ENCODE measurements around the gene BCAS2.

BCAS2 gene

GRCh38 chr1:114554577-114554976 is 26.8 kb downstream of the BCAS2 start:
- DNase-seq: no peak

- peak; percentile 9 for DNase-seq
Measured at GRCh38 chr1:114552106-114552639, 29.2 kb downstream of the BCAS2 start.

- no peak for DNase-seq
Measured at GRCh38 chr1:114551400-114551799, 30.0 kb downstream of the BCAS2 start.

- DNase-seq: no peak
Measured at GRCh38 chr1:114550336-114550735, 31.1 kb downstream of the BCAS2 start.

- no peak for DNase-seq
Measured at GRCh38 chr1:114549137-114549536, 32.3 kb downstream of the BCAS2 start.

- no peak for DNase-seq
Measured at GRCh38 chr1:114547076-114547475, 34.3 kb downstream of the BCAS2 start.

GRCh38 chr1:114545796-114546195 is 35.6 kb downstream of the BCAS2 start:
- no peak for DNase-seq

- DNase-seq: no peak
Measured at GRCh38 chr1:114545315-114545714, 36.1 kb downstream of the BCAS2 start.

GRCh38 chr1:114540821-114541220 is 40.6 kb downstream of the BCAS2 start:
- no peak for DNase-seq

- no peak for DNase-seq
Measured at GRCh38 chr1:114540272-114540671, 41.1 kb downstream of the BCAS2 start.

GRCh38 chr1:114536043-114536442 is 45.4 kb downstream of the BCAS2 start:
- no peak for DNase-seq

- no peak for DNase-seq
Measured at GRCh38 chr1:114535401-114535800, 46.0 kb downstream of the BCAS2 start.

- no peak for DNase-seq
Measured at GRCh38 chr1:114531094-114531493, 50.3 kb downstream of the BCAS2 start.

- DNase-seq: no peak
Measured at GRCh38 chr1:114530224-114530623, 51.2 kb downstream of the BCAS2 start.

- peak; percentile 21 for DNase-seq
Measured at GRCh38 chr1:114524944-114525343, 56.5 kb downstream of the BCAS2 start.

GRCh38 chr1:114522264-114522575 is 59.2 kb downstream of the BCAS2 start:
- no peak for DNase-seq

GRCh38 chr1:114521396-114522263 is 59.8 kb downstream of the BCAS2 start:
- DNase-seq: peak; percentile 22
